Measurements from ENCODE around the gene PHLDA2.
"Not testable (repeated sequence)": the region's sequence is repeated elsewhere in the genome, so short reads cannot be mapped to it uniquely, and the experiment has no call there.

The PHLDA2 gene

GRCh38 chr11:2912498-2912897 lies 16.7 kb downstream of the PHLDA2 start:
- DNase-seq = no peak

- DNase-seq = no peak
These were observed 17.3 kb downstream of the PHLDA2 start for GRCh38 chr11:2911785-2912391.

- no peak for DNase-seq
These were observed 18.0 kb downstream of the PHLDA2 start for GRCh38 chr11:2911088-2911784.

- no peak for DNase-seq
These were observed 18.7 kb downstream of the PHLDA2 start for GRCh38 chr11:2910401-2910955.

GRCh38 chr11:2909133-2909902 lies 19.9 kb downstream of the PHLDA2 start:
- DNase-seq = no peak

- no peak for DNase-seq
These were observed 21.1 kb downstream of the PHLDA2 start for GRCh38 chr11:2908130-2908529.

GRCh38 chr11:2905299-2905698 lies 23.9 kb downstream of the PHLDA2 start:
- DNase-seq = not testable (repeated sequence)

GRCh38 chr11:2904153-2905052 lies 24.8 kb downstream of the PHLDA2 start:
- no peak for DNase-seq

- DNase-seq = no peak
These were observed 25.6 kb downstream of the PHLDA2 start for GRCh38 chr11:2903672-2904011.

- no peak for DNase-seq
These were observed 26.2 kb downstream of the PHLDA2 start for GRCh38 chr11:2902784-2903671.

GRCh38 chr11:2901854-2902783 lies 27.1 kb downstream of the PHLDA2 start:
- DNase-seq = peak; percentile 94

GRCh38 chr11:2901196-2901796 lies 27.9 kb downstream of the PHLDA2 start:
- DNase-seq = no peak

- DNase-seq = no peak
These were observed 30.0 kb downstream of the PHLDA2 start for GRCh38 chr11:2899080-2899783.

GRCh38 chr11:2898366-2899079 lies 30.7 kb downstream of the PHLDA2 start:
- DNase-seq = no peak

GRCh38 chr11:2897048-2897447 lies 32.2 kb downstream of the PHLDA2 start:
- no peak for DNase-seq

- no peak for DNase-seq
These were observed 33.2 kb downstream of the PHLDA2 start for GRCh38 chr11:2896047-2896446.

- DNase-seq = no peak
These were observed 35.3 kb downstream of the PHLDA2 start for GRCh38 chr11:2893935-2894334.

- no peak for DNase-seq
These were observed 36.2 kb downstream of the PHLDA2 start for GRCh38 chr11:2892967-2893528.
